H9 (cell line): ENCODE results near the gene ARVCF. TPM values are rescaled to one million over a fixed set of nuclear protein-coding genes. Genes with fewer than 3 reads are reported as not detected.
A peak's percentile ranks its signal among the peaks of the same experiment; 100 is the strongest.

ENCODE experiments used
- DNase-seq: peaks from one replicate; pipeline ENCODE4 v3.0.0-alpha.2; 2017
- H2AFZ ChIP-seq: one replicate; pipeline ENCODE4 v1.6.1; 2013; ENCODE audit warnings: mild to moderate bottlenecking, low read length, control low read depth, moderate library complexity
- H2AK5ac ChIP-seq: 2 replicates; pipeline ENCODE4 v1.6.1; 2013; ENCODE audit warnings: low read length, control low read depth, mixed read lengths; ENCODE audit not compliant: insufficient read length
- H2BK120ac ChIP-seq: one replicate; pipeline ENCODE4 v1.6.1; 2013; ENCODE audit warnings: low read depth, mild to moderate bottlenecking, low read length, control low read depth, inconsistent platforms; ENCODE audit not compliant: poor library complexity, severe bottlenecking
- H2BK12ac ChIP-seq: 2 replicates; pipeline ENCODE4 v1.6.1; 2013; ENCODE audit warnings: low read length, control low read depth, mixed read lengths, low read depth; ENCODE audit not compliant: insufficient read length
- H2BK15ac ChIP-seq: 2 replicates; pipeline ENCODE4 v1.6.1; 2013; ENCODE audit warnings: low read depth, low read length, control low read depth
- H2BK20ac ChIP-seq: one replicate; pipeline ENCODE4 v1.6.1; 2013; ENCODE audit warnings: low read depth, mild to moderate bottlenecking, low read length, control low read depth, inconsistent platforms; ENCODE audit not compliant: poor library complexity, severe bottlenecking
- H2BK5ac ChIP-seq: 2 replicates; pipeline ENCODE4 v1.6.1; 2013; ENCODE audit warnings: low read length, control low read depth, mixed read lengths; ENCODE audit not compliant: insufficient read length
- H3K14ac ChIP-seq: 2 replicates; pipeline ENCODE4 v1.6.1; 2013; ENCODE audit warnings: low read length, control low read depth; ENCODE audit not compliant: insufficient read depth
- H3K18ac ChIP-seq: 2 replicates; pipeline ENCODE4 v1.6.1; 2013; ENCODE audit warnings: low read depth, mild to moderate bottlenecking, mixed read lengths, low read length, control low read depth; ENCODE audit not compliant: insufficient read length
- H3K23ac ChIP-seq: 2 replicates; pipeline ENCODE4 v1.6.1; 2013; ENCODE audit warnings: low read length, control low read depth, mixed read lengths, low read depth; ENCODE audit not compliant: insufficient read length
- H3K23me2 ChIP-seq: 2 replicates; pipeline ENCODE4 v1.6.1; 2013; ENCODE audit warnings: low read depth, mild to moderate bottlenecking, mixed read lengths, low read length, control low read depth; ENCODE audit not compliant: insufficient read length, poor library complexity, severe bottlenecking
- H3K27ac ChIP-seq: 2 replicates; pipeline ENCODE4 v1.5.1; 2013; ENCODE audit warnings: low read length, control low read depth, mixed read lengths, low read depth; ENCODE audit not compliant: insufficient read length
- H3K27me3 ChIP-seq: 2 replicates; pipeline ENCODE4 v1.6.1; 2013; ENCODE audit warnings: low read length, control low read depth, inconsistent platforms; ENCODE audit not compliant: insufficient read depth
- H3K4ac ChIP-seq: 2 replicates; pipeline ENCODE4 v1.6.1; 2013; ENCODE audit warnings: low read depth, mild to moderate bottlenecking, control low read depth, inconsistent platforms, low read length, moderate library complexity
- H3K4me1 ChIP-seq: 2 replicates; pipeline ENCODE4 v1.6.1; 2013; ENCODE audit warnings: low read length, control low read depth, inconsistent platforms; ENCODE audit not compliant: insufficient read depth
- H3K4me2 ChIP-seq: 2 replicates; pipeline ENCODE4 v1.6.1; 2013; ENCODE audit warnings: low read length, control low read depth, mixed read lengths; ENCODE audit not compliant: insufficient read length, insufficient read depth
- H3K56ac ChIP-seq: 2 replicates; pipeline ENCODE4 v1.6.1; 2013; ENCODE audit warnings: low read depth, mild to moderate bottlenecking, mixed read lengths, low read length, control low read depth; ENCODE audit not compliant: insufficient read length
- H3K79me1 ChIP-seq: 2 replicates; pipeline ENCODE4 v1.6.1; 2013; ENCODE audit warnings: low read depth, mild to moderate bottlenecking, moderate library complexity, low read length, control low read depth, inconsistent platforms; ENCODE audit not compliant: insufficient read depth, poor library complexity, severe bottlenecking
- H3K79me2 ChIP-seq: 2 replicates; pipeline ENCODE4 v1.6.1; 2013; ENCODE audit warnings: low read length, control low read depth, inconsistent platforms; ENCODE audit not compliant: insufficient read depth
- H3K9ac ChIP-seq: 2 replicates; pipeline ENCODE4 v1.6.1; 2013; ENCODE audit warnings: low read length, control low read depth, mixed read lengths; ENCODE audit not compliant: insufficient read length; ENCODE audit errors: extremely low read depth
- H3K9me3 ChIP-seq: one replicate; pipeline ENCODE4 v1.6.1; 2013; ENCODE audit warnings: low read depth, low read length, inconsistent platforms; ENCODE audit not compliant: control insufficient read depth
- H3T11ph ChIP-seq: one replicate; pipeline ENCODE4 v1.6.1; 2013; ENCODE audit warnings: mild to moderate bottlenecking, low read length, control low read depth, inconsistent platforms
- H4K20me1 ChIP-seq: one replicate; pipeline ENCODE4 v1.6.1; 2013; ENCODE audit not compliant: control insufficient read depth, insufficient read length, insufficient read depth
- H4K5ac ChIP-seq: 2 replicates; pipeline ENCODE4 v1.6.1; 2013; ENCODE audit warnings: low read depth, mild to moderate bottlenecking, mixed read lengths, low read length, control low read depth; ENCODE audit not compliant: insufficient read length
- H4K8ac ChIP-seq: replicated peaks from 2 replicates; pipeline ENCODE4 v1.6.1; 2013; ENCODE audit warnings: low read length, control low read depth, mixed read lengths, low read depth; ENCODE audit not compliant: insufficient read length
- H4K91ac ChIP-seq: 2 replicates; pipeline ENCODE4 v1.6.1; 2013; ENCODE audit warnings: low read depth, mild to moderate bottlenecking, moderate library complexity, mixed read lengths, low read length, control low read depth; ENCODE audit not compliant: insufficient read length
- H3K27ac Mint-ChIP-seq, 3 experiments: 2 replicates in 2 of 3; 3 replicates in 1 of 3; pipeline ENCODE4 v1.8.0; 2020 to 2021; ENCODE audit warnings: mixed read lengths in 3 of 3, mild to moderate bottlenecking in 1 of 3, moderate library complexity in 1 of 3
- H3K27me3 Mint-ChIP-seq: 2 replicates; pipeline ENCODE4 v1.8.0; 2021; ENCODE audit warnings: low read depth, mild to moderate bottlenecking, moderate library complexity, mixed read lengths
- H3K36me3 Mint-ChIP-seq, 3 experiments: 2 replicates in 2 of 3; 3 replicates in 1 of 3; pipeline ENCODE4 v1.8.0; 2020 to 2021; ENCODE audit warnings: low read depth in 3 of 3, mixed read lengths in 3 of 3; ENCODE audit not compliant: insufficient read depth in 1 of 3
- H3K4me1 Mint-ChIP-seq, 2 experiments: 2 replicates each; pipeline ENCODE4 v1.8.0; 2020; ENCODE audit warnings: mixed read lengths in 2 of 2
- H3K4me3 Mint-ChIP-seq, 2 experiments: 2 replicates in 1 of 2; 3 replicates in 1 of 2; pipeline ENCODE4 v1.8.0; 2020 to 2021; ENCODE audit warnings: mild to moderate bottlenecking in 2 of 2, mixed read lengths in 2 of 2, moderate library complexity in 1 of 2
- H3K9me3 Mint-ChIP-seq, 2 experiments: 2 replicates in 1 of 2; 3 replicates in 1 of 2; pipeline ENCODE4 v1.8.0; 2020; ENCODE audit warnings: mild to moderate bottlenecking in 2 of 2, mixed read lengths in 2 of 2, moderate library complexity in 1 of 2
- CTCF ChIP-seq: fragments of 200-600 bp; sonication (generic); conservative IDR thresholded peaks from 3 replicates; pipeline ENCODE4 v1.8.0; 2021; ENCODE audit warnings: antibody characterized with exemption, mild to moderate bottlenecking
- WGBS: extraction: QIAGEN DNeasy Blood & Tissue Kit; methylation state at CpG from one replicate; pipeline ENCODE4 v1.1.7; 2013; ENCODE audit warnings: missing lambda C conversion rate, low lambda C conversion rate, mixed read lengths; ENCODE audit not compliant: insufficient read length; ENCODE audit errors: extremely low coverage; 5-methylcytosine and 5-hydroxymethylcytosine counted together
- total RNA-seq: library from RNA; stranded (reverse); gene quantifications from 2 replicates; pipeline ENCODE4 v1.2.1, GENCODE V29; 2021

Gene ARVCF
- total RNA-seq, 1 experiment from 2014 or later = 40.7 TPM

GRCh38 chr22:20029550-20030225 is 13.1 kb upstream of the ARVCF start:
- Histone ChIP-seq H3K79me2 (no peaks in the 10 kb centered on the region), H4K91ac (no peak overlapping the region), H3K4me2 (no peak overlapping the region), H4K5ac (no peak overlapping the region), H3K27me3 (no peaks in the 10 kb centered on the region), H2AFZ (no peak overlapping the region), H3T11ph (no peak overlapping the region), H3K14ac (no peak overlapping the region), H3K4ac (no peak overlapping the region), H2BK120ac (no peak overlapping the region), H2BK20ac (no peak overlapping the region), H4K20me1 (no peaks in the 10 kb centered on the region), H3K23me2 (no peaks in the 10 kb centered on the region), H2BK5ac (no peak overlapping the region), H2BK15ac (no peak overlapping the region), H3K79me1 (no peaks in the 10 kb centered on the region), H3K23ac (no peak overlapping the region), H3K27ac (no peak overlapping the region), H3K18ac (no peak overlapping the region), H4K8ac (no peak overlapping the region), H3K9ac (no peak overlapping the region), H2BK12ac (no peak overlapping the region), H3K56ac (no peak overlapping the region), H3K9me3 (no peaks in the 10 kb centered on the region), H3K4me1 (no peaks in the 10 kb centered on the region), H2AK5ac (no peak overlapping the region)
- no CpG with 5 or more reads among the region's 9 CpGs for WGBS
- Mint-ChIP-seq H3K4me3 (no peak overlapping the region), H3K27ac (peak overlapping the region; percentile 77 to 89 (median 79); a peak in 4 of 7 replicates), H3K9me3 (no peaks in the 10 kb centered on the region), H3K36me3 (no peaks in the 10 kb centered on the region; a peak in 2 of 7 replicates), H3K27me3 (no peaks in the 10 kb centered on the region; the same call in 1 of the 2 replicates), H3K4me1 (peaks cover 0 to 4% of the 10 kb centered on the region in 2 experiments; a peak in 1 of 4 replicates)
- no peak for DNase-seq
- no peak for TF ChIP-seq CTCF
